K562 (cell line): ENCODE measurements around the gene COX19. TPM values are rescaled to one million over a fixed set of nuclear protein-coding genes. Genes with fewer than 3 reads are reported as not detected.

ENCODE experiments used
- ATAC-seq: fragments of 200-7000 bp; cut with Tn5 transposase; 3 replicates; pipeline ENCODE4 v1.9.1; 2020; ENCODE audit warnings: moderate library complexity
- BruUV-seq: library from RNA; stranded (reverse); fragments of 400-500 nt; replicated peaks from 2 replicates; lab custom pipeline; 2021; lab: Mats Ljungman, UMichigan
- CTCF ChIA-PET: fragments of 300-600 bp; formaldehyde crosslinking; extraction: SDS; loops from one replicate; lab custom pipeline; 2021; ENCODE audit warnings: low intra/inter-chr PET ratio; lab: Yijun Ruan, JAX
- POLR2A ChIA-PET: fragments of 300-600, 350-650 bp; sonication (Branson Sonifier 250); formaldehyde crosslinking; extraction: SDS; loops from one replicate; lab custom pipeline; 2021; ENCODE audit warnings: antibody characterized with exemption, inconsistent platforms; lab: Yijun Ruan, JAX
- DNase-seq, 4 experiments: peaks; one replicate each; pipeline versions ENCODE4 v3.0.0 to v3.0.0-alpha.2; 2011 to 2018; ENCODE audit warnings: low spot score in 3 of 4, mixed read lengths in 3 of 4; ENCODE audit errors: extremely low read depth in 1 of 4
- FAIRE-seq: peaks from 2 replicates; lab custom pipeline; 2011; peaks lifted over from hg19 to GRCh38; lab: Jason Lieb, UNC
- H2AFZ ChIP-seq: 2 replicates; pipeline ENCODE4 v1.6.0; 2011; ENCODE audit warnings: low read depth, low read length, control low read depth, inconsistent platforms
- H3K27ac ChIP-seq: fragments of 200-600 bp; 3 replicates; pipeline ENCODE4 v1.8.0; 2011; ENCODE audit warnings: low read depth, mild to moderate bottlenecking, control low read depth, inconsistent platforms, low read length, moderate library complexity, mixed read lengths; ENCODE audit errors: extremely low read depth
- H3K27me3 ChIP-seq, 2 experiments: fragments of 300-600 bp in 1 of 2; 2 replicates in 1 of 2; 3 replicates in 1 of 2; pipeline versions ENCODE4 v1.6.0 to v1.8.0; 2011; ENCODE audit warnings: inconsistent platforms in 2 of 2, low read length in 2 of 2, mild to moderate bottlenecking in 1 of 2, mixed read lengths in 1 of 2, moderate library complexity in 1 of 2; ENCODE audit not compliant: control insufficient read depth in 2 of 2, insufficient read depth in 2 of 2
- H3K36me3 ChIP-seq: fragments of 300-600 bp; 3 replicates; pipeline ENCODE4 v1.8.0; 2011; ENCODE audit warnings: mild to moderate bottlenecking, low read length, inconsistent platforms; ENCODE audit not compliant: control insufficient read depth, insufficient read depth
- H3K4me1 ChIP-seq, 2 experiments: fragments of 200-600 bp in 1 of 2; replicated peaks in 1 of 2; 2 replicates in 1 of 2; 3 replicates in 1 of 2; pipeline versions ENCODE4 v1.5.1 to v1.8.0; 2011; ENCODE audit warnings: inconsistent platforms in 2 of 2, low read length in 2 of 2, mild to moderate bottlenecking in 1 of 2, mixed read lengths in 1 of 2, moderate library complexity in 1 of 2; ENCODE audit not compliant: control insufficient read depth in 2 of 2, insufficient read depth in 2 of 2
- H3K4me2 ChIP-seq: 2 replicates; pipeline ENCODE4 v1.6.1; 2011; ENCODE audit warnings: low read length, control low read depth, inconsistent platforms, mixed read lengths; ENCODE audit not compliant: insufficient read depth
- H3K4me3 ChIP-seq: fragments of 200-600 bp; sonication (generic), shearing (Covaris generic); 2 replicates; pipeline ENCODE4 v1.5.1; 2016; ENCODE audit warnings: control low read depth, inconsistent platforms
- H3K79me2 ChIP-seq: fragments of 200-600 bp; 3 replicates; pipeline ENCODE4 v1.8.0; 2011; ENCODE audit warnings: low read length, inconsistent platforms; ENCODE audit not compliant: control insufficient read depth, insufficient read depth
- H3K9ac ChIP-seq, 2 experiments: 2 replicates each; pipeline versions ENCODE4 v1.6.0 to v1.6.1; 2011; ENCODE audit warnings: low read depth in 2 of 2, low read length in 2 of 2, control low read depth in 1 of 2, inconsistent platforms in 1 of 2, mild to moderate bottlenecking in 1 of 2, mixed read lengths in 1 of 2; ENCODE audit not compliant: insufficient read depth in 1 of 2
- H3K9me1 ChIP-seq: one replicate; pipeline ENCODE4 v1.6.0; 2011; ENCODE audit warnings: inconsistent platforms, mild to moderate bottlenecking, low read length, moderate library complexity; ENCODE audit not compliant: control insufficient read depth, insufficient read depth
- H3K9me3 ChIP-seq: replicated peaks from 2 replicates; pipeline ENCODE4 v1.5.1; 2011; ENCODE audit warnings: low read depth, low read length, inconsistent platforms; ENCODE audit not compliant: control insufficient read depth, insufficient read depth
- H4K20me1 ChIP-seq: replicated peaks from 2 replicates; pipeline ENCODE4 v1.6.1; 2011; ENCODE audit warnings: low read length, inconsistent platforms, mixed read lengths; ENCODE audit not compliant: control insufficient read depth, insufficient read depth
- POLR2G ChIP-seq: fragments of 200-400 bp; formaldehyde crosslinking; IDR thresholded peaks from 2 replicates; pipeline ENCODE4 v1.6.1; 2017; ENCODE audit warnings: low read depth, mild to moderate bottlenecking, antibody characterized with exemption, low read length, moderate library complexity
- ZNF41 ChIP-seq: fragments of 250-450 bp; sonication (Bioruptor Pico); conservative IDR thresholded peaks from 2 replicates; pipeline ENCODE4 v1.4.0; 2020; ENCODE audit warnings: mild to moderate bottlenecking
- ZZZ3 ChIP-seq: fragments of 450-650 bp; IDR thresholded peaks from 2 replicates; pipeline ENCODE4 v1.6.1; 2016; ENCODE audit warnings: antibody characterized with exemption, mild to moderate bottlenecking, moderate library complexity
- WGBS: fragments of 100-300 bp; shearing (Covaris generic); methylation state at CpG from one replicate; pipeline ENCODE4 v1.1.6; 2016; ENCODE audit warnings: low coverage, mixed read lengths; ENCODE audit not compliant: insufficient coverage; ENCODE audit errors: missing lambda C conversion rate; 5-methylcytosine and 5-hydroxymethylcytosine counted together
- in situ Hi-C: fragments of 300-500 bp; cut with MboI; formaldehyde crosslinking; loops from 4 replicates; pipeline ENCODE4 v1.15.0; 2018; ENCODE audit warnings: inconsistent platforms, mixed read lengths
- intact Hi-C: fragments of 100-400 bp; cut with micrococcal nuclease; formaldehyde crosslinking; loops from 2 replicates; pipeline ENCODE4 v1.14.2; 2022
- polyA plus RNA-seq, 8 experiments: library from polyadenylated mRNA; depleted of rRNA in 4 of 8; stranded (reverse) in 5 of 8; unstranded in 3 of 8; fragments of >200 nt; fragmentation: Nextera tagmentation in 2 of 8; fragmentation: Illumina TruSeq in 1 of 8; extraction: Ambion mirVana in 2 of 8; extraction: Trizol in 1 of 8; gene quantifications; 2 replicates each; pipeline versions ENCODE4 v1.2.1 to v1.2.3, GENCODE V29; 2011 to 2014; ENCODE audit warnings: inconsistent platforms in 1 of 8, missing spikeins in 1 of 8
- total RNA-seq, 7 experiments: library from RNA; depleted of rRNA in 6 of 7; stranded (reverse); fragments of >200 nt in 6 of 7; fragmentation: Illumina TruSeq in 2 of 7; extraction: Trizol in 2 of 7; gene quantifications; 2 replicates each; pipeline versions ENCODE4 v1.2.1 to v1.2.3, GENCODE V29; 2011 to 2021; ENCODE audit warnings: low replicate concordance in 1 of 7
- TF ChIP-seq, protein P1 (sequence below): sonication (generic); formaldehyde crosslinking; IDR thresholded peaks from 2 replicates; pipeline ENCODE4 v1.8.1; 2022; ENCODE audit warnings: missing genetic modification reagents
- TF ChIP-seq, protein P2 (sequence below): fragments of 250-450 bp; sonication (Bioruptor Pico); IDR thresholded peaks from 2 replicates; pipeline ENCODE4 v1.8.0; 2021; ENCODE audit warnings: borderline replicate concordance, mild to moderate bottlenecking, moderate library complexity; ENCODE audit not compliant: poor library complexity, severe bottlenecking

COX19 gene
- total and polyA plus RNA-seq, 9 of the 15 experiments (the other 6 are each of a cell fraction or from before 2014, with no cell fraction given) = 5.2 to 10.5 (median 7.9) TPM

DNA sequence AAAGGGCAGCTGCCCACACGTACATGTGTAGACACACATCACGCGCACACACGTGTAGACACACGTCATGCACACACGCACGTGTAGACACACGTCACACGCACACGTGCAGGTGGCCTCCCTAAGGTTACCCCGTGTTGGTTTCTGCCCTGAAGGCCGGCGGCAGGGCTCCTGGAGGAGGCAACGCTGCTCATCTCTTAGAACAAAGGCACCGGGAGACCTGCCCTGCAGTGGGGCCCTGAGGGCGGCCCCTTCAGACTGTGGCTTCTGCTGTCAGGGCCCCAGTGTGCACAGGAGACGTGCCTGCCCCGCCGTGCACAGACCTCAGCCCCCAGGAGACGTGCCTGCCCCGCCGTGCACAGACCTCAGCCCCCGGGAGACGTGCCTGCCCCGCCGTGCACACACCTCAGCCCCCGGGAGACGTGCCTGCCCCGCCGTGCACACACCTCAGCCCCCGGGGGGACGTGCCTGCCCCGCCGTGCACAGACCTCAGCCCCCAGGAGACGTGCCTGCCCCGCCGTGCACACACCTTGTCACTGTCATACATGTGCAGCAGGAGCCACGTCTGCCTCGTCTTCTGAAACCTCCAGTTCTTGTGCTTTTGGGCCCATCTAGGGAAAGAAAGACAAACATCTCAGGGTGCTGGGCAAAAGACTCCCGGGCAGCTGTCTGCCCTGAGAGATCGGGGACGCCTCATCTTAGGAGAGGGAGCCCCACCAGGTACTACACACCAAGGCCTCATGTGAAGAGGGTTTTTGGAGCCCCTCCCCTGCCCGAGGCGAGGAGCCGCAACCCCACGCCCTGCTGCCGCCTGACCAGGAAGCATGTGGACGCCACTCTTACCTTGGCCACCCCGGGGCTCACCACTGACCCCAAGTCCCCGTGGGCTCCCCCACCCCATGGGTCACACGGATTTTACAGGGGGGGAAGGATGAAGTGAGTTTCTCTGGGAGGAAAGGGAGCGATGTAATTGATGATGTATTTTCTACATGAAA, 24.9 kb upstream of the COX19 start:
- H3K4me2 ChIP-seq = no peak overlapping the region
- no peaks in the 10 kb centered on the region for H4K20me1 ChIP-seq
- in situ Hi-C loops (loop anchor here (5.0 to 25.0 kb wide), 2 partner anchors 62 to 162 kb away; partner anchors contain the start of gene ZFAND2A), intact Hi-C loops (no loop called here)
- DNase-seq (no peak), FAIRE-seq (no peak), ATAC-seq (no peak)
- no peaks in the 10 kb centered on the region for H3K27me3 ChIP-seq
- H3K4me1 ChIP-seq = peaks cover 0 to 54% of the 10 kb centered on the region in 2 experiments; a peak in 2 of 5 replicates
- ChIA-PET CTCF (no interaction called here), POLR2A (no interaction called here)
- H3K4me3 ChIP-seq = no peak overlapping the region
- no peaks in the 10 kb centered on the region for H3K9me3 ChIP-seq
- H3K27ac ChIP-seq = no peak overlapping the region
- H2AFZ ChIP-seq = no peak overlapping the region
- peaks cover 18% of the 10 kb centered on the region; the same call in 1 of the 3 replicates for H3K36me3 ChIP-seq
- no peak overlapping the region for H3K9ac ChIP-seq
- BruUV-seq = no TSS peak
- WGBS = 90% methylated on average over 28 of the region's 52 CpGs
- H3K9me1 ChIP-seq = no peaks in the 10 kb centered on the region
- no peaks in the 10 kb centered on the region for H3K79me2 ChIP-seq
- TF ChIP-seq ZNF41 (no peak), ZZZ3 (no peak), POLR2G (peak; percentile 18; the same call in 1 of the 2 replicates)
- TF ChIP-seq, protein P1, sequence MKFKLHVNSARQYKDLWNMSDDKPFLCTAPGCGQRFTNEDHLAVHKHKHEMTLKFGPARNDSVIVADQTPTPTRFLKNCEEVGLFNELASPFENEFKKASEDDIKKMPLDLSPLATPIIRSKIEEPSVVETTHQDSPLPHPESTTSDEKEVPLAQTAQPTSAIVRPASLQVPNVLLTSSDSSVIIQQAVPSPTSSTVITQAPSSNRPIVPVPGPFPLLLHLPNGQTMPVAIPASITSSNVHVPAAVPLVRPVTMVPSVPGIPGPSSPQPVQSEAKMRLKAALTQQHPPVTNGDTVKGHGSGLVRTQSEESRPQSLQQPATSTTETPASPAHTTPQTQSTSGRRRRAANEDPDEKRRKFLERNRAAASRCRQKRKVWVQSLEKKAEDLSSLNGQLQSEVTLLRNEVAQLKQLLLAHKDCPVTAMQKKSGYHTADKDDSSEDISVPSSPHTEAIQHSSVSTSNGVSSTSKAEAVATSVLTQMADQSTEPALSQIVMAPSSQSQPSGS (CRISPR knock-in tag) = no peak
- TF ChIP-seq, protein P2, sequence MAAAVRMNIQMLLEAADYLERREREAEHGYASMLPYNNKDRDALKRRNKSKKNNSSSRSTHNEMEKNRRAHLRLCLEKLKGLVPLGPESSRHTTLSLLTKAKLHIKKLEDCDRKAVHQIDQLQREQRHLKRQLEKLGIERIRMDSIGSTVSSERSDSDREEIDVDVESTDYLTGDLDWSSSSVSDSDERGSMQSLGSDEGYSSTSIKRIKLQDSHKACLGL = no peak
